Brain pericyte (primary cell): ENCODE measurements around the gene GPR33.
"Not testable (repeated sequence)": the region's sequence is repeated elsewhere in the genome, so short reads cannot be mapped to it uniquely, and the experiment has no call there.

ENCODE experiments used
- DNase-seq: peaks from one replicate; pipeline ENCODE4 v3.0.0-alpha.2; 2012; ENCODE audit warnings: low read depth, low spot score

Gene GPR33

DNA sequence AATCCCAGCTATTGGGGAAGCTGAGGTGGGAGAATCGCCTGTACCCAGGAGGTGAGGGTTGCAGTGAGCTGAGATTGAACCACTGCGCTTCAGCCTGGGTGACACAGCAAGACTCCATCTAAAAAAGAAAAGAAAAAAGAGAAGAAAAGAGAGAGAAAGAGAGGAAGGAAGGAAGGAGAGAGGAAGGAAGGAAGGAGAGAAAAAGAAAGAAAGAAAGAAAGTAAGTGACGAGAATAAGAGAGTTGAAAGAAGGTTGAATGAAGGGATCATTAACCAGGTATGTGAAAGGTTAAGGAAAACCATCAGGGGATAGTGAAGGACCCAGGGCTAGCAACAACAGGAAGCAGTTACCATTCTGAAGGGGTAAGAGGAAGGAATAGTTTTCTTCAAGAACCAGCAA, 26.3 kb downstream of the GPR33 start:
- DNase-seq, result no peak

GRCh38 chr14:31457665-31458659, 29.9 kb downstream of the GPR33 start:
- no peak for DNase-seq

GRCh38 chr14:31456841-31457664, 30.8 kb downstream of the GPR33 start, which contains the start of gene DTD2:
DTD2 (minus strand) TSS chr14:31457506; CDS start chr14:31457393, 113 bp downstream.
- peak; percentile 72 for DNase-seq

DNA sequence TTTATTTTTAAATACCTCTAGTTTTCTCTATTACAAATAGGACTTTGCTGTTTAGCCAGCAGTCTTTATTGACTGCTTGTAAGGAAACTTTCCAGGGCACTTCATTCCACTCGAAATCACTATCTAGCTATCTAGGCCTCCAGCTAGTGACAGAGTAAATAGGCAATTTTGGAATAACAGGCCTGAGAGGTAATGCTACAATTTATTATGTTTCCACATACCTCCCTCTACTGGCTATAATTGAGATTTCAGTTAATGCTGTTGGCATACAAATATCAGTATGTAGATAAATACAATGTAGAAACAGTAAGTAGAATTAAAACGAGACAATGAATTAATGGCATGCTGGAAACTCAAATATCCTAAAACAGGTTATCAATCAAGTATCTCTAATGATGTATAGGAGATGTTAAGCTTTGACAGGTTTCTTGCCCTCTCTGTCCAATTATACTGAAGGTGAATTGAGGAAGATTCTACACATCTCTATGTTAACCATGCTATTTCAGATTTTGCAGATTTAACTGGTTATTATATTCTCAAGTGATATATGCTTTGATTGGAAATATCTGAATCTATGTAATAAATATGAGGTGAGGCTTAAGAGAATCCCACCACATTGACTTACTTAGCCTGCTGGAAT, 37.7 kb downstream of the GPR33 start:
- DNase-seq, result no peak

DNA sequence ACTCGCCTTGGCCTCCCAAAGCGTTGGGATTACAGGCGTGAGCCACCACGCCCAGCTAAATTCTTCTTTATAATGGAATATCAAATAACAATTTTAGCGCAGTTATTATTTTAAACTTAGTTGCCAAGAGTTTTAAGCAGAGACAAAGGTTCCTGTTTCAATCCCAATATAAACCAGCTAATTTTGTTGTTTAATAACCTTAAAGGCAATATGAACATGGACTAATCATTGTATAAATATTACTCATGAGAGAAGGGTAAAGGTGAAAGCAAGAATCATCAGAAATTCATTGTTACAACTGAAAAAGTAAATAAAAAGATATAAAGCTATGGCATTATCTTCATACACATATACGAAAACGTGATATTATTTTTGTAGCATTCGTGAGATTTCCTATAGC, 38.7 kb downstream of the GPR33 start:
- no peak for DNase-seq

- DNase-seq, result no peak
Measured at GRCh38 chr14:31445703-31446102, 42.1 kb downstream of the GPR33 start.

- no peak for DNase-seq
Measured at GRCh38 chr14:31442284-31442683, 45.6 kb downstream of the GPR33 start.

- no peak for DNase-seq
Measured at GRCh38 chr14:31441273-31442111, 46.3 kb downstream of the GPR33 start.

DNA sequence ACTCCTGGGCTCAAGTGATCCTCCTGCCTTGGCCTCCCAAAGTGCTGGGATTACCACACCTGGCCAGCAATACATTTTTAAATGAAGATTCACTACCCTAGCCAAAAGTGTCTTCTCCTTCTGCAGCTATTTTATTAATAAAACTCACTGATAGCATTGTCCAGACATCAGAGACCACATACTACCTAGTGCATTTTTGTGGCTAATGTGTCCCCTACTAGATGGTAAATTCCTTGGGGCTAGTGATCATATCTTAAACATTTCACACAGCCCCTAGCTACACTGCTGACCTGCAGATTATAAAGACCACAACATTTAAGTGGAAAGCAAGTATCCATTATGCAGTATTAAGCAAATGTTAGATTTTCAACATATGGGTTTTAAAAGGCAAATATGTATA, 47.6 kb downstream of the GPR33 start:
- no peak for DNase-seq

DNA sequence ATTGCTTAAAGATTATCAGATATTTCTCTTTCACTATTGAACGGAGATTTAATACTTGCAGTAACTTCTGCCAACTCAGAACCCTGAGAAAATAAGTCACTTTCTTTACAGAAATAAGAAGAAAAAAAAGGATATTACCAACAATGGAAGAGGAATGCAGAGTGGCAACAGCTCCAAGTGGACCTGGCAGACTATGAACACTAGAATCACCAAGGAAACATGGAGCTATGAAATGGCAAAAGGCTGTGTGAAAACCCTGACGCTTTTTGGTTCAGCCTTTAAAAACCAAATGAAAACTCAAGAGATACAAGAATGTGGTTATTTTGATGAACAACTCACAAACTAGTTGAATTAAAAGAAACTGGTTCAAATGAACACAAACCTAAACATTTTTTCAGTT, 48.3 kb downstream of the GPR33 start:
- DNase-seq, result no peak

- DNase-seq, result not testable (repeated sequence)
Measured at GRCh38 chr14:31437045-31437691, 50.7 kb downstream of the GPR33 start.

DNA sequence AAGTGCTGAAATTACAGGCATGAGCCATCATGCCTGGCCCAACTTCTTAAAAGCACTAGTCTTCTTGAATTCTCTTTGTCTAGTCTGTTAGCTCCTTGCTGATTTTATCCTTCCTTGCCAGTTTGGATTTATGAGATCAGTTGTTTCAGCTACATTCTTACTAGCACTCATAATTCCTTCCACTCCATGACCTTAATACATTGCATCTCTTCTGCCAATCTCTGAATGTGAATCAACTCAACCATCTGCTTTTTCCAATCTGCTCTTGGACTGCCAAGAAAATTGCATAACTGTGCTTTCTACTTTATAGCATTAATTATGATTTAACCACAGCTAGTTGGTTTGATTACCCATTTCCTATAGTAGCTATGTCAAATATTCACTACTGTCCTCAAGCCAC, 52.6 kb downstream of the GPR33 start:
- no peak for DNase-seq
